Esophagus mucosa (tissue), 1 donor: Measurements from ENCODE around the gene MFF. TPM values are rescaled to one million over a fixed set of nuclear protein-coding genes. Genes with fewer than 3 reads are reported as not detected.
"Not testable (repeated sequence)": the region's sequence is repeated elsewhere in the genome, so short reads cannot be mapped to it uniquely, and the experiment has no call there.

Source experiments
- ATAC-seq: fragments of 200-7000 bp; cut with Tn5 transposase; one replicate; pipeline ENCODE4 v1.9.1; 2020
- total RNA-seq: library from RNA; stranded (reverse); gene quantifications from one replicate; pipeline ENCODE4 v1.2.4, GENCODE V29; 2023
- donor health status: DM: yes; HTN: yes; CAD: no.

Gene MFF
- total RNA-seq, 1 donor from 2014 or later = 45.7 TPM

DNA sequence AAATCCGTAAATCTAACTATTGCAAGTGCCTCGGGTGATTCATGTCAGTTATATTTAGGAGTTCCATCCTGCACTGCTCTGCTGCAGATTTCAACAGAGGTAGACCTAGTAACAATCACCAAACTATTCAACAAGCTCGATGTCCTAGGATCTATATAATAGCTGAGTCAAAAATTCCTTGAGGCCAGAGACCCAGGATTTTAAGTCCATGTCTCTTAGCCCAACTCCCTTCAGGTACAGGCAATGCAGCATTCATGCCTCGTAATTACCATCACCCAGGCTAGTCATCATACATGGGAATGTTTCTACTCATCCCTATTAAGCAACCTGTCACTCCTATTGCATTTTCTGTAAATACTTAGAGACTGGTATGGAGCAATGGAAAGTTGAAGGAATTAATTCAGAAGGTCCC, 53.3 kb downstream of the MFF start:
- ATAC-seq = peak; percentile 60

DNA sequence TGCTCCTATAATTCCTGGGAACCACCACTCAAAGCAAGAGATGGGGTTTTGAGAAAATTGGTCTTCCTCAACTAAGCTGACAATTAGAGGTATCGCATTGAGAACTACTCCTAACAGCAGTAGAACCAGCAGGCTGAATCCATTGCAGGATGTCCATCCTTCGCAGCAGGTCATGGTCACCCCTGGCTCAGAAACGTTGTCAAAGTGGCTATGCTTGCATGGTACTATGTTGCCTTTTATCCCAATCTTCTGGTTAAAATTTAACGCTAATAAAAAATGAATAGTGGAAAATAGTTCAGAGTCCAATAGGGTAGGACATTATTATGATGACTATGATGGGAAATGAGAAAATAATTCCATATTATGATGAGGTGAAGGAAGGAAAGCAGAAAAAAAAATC, 54.0 kb downstream of the MFF start, which contains the start of gene TM4SF20:
TSS of gene TM4SF20 (minus strand) at position 212 of the 400 bp plus-strand sequence. CDS start at position 174, 38 bp downstream.
- no peak for ATAC-seq

DNA sequence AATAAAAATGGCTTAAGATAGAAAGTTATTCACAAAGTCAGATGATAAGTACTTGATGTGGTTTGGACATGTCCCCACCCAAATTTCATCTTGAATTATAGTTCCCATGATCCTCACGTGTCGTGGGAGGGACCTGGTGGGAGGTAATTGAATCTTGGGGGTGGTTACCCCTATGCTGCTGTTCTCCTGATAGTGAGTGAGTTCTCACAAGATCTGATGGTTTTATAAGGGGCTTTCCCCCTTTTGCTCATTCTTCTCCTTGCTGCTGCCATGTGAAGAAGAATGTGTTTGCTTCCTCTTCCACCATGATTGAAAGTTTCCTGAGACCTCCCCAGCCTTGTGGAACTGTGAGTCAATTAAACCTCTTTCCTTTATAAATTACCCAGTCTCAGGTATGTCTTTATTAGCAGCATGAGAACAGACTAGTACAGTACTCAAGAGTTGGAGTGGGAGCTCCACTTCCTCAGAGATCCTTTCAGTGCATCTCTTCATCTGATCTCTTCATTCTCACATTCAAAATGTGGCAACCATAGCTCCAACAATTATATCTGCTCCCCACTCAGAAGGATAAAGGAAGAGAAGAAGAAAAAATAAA, 57.3 kb downstream of the MFF start:
- not testable (repeated sequence) for ATAC-seq

DNA sequence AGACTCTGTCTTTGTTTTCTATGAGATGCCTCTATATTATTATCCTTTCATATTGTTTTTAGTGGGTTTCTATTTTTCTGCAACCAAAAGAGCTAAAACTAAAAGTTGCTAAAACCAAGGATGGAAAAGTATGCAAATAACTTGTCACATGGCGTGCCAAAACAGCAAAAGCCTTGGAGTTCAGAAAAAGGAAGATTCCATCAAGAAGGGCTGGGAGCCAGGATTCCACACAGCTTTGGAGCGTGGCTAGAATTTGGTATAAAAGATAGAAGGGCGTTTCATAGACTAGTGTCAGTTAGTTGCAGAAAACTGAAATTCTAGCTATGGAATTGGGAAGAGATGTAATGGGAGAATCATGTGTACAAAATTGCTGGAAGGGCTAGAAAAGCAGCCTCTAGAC, 58.6 kb downstream of the MFF start:
- ATAC-seq = no peak

DNA sequence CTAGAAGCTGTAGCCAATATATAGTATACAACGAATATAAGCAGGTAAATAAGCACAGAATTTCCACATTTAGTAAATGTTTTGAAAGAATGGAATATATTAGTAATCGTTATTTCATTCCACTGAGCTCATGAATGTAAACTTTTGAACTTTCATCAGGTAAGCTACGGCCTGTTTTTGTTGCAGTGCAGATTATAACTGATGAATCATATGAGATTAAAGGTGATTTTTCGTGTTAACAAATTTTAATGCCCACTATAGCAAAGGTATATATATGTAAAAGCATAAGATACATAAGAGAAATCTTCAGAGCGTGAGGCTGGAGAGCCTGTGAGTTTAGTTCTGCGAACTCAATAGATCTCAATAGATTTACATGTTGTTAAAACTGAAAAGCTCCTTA, 61.6 kb downstream of the MFF start:
- ATAC-seq = peak; percentile 78

DNA sequence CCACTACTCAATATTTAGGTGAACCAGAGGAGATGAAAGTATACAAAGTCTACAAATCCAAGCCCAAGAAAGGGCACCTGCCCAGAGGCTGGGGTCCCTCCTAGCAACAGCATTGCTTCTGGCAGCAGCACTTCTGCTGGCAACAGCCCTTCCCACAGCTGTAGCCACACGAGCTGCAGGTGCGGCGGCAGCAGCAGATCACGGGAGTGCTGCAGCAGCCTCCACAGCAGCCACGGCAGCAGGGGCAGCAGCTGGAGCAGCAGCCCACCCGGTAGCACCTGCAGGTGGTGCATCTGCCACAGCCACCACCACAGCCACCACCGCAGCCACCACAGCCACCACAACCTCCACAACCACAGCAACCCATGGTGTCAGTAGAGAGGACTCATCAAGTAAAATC, 62.5 kb downstream of the MFF start, which contains the start of gene SCYGR1:
TSS of gene SCYGR1 (minus strand) at position 367 of the 400 bp plus-strand sequence. CDS start at position 367, 0 bp downstream.
- ATAC-seq = not testable (repeated sequence)

DNA sequence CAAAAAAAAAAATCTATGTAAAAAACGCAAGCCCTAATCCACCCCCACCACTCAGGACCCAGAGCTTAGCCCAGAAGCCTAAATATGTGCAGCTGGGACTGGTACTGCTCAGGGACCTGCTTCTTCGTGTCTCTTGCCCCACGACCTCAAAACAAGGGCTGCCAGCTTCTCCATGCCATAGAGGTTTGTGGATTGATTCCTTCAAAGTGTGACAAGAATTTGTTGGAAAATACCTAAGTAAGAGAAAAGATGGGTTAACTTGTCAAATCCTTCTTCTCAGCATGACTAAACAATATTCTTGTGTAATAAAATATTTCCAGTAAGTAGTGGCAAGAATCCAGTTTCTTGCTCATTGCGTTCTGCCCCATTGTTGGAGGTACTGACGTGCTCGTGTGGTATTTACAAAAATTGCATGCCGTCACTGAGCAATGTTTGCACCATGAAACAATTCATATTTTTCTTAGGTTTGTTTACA, 63.5 kb downstream of the MFF start:
- ATAC-seq = peak; percentile 85

DNA sequence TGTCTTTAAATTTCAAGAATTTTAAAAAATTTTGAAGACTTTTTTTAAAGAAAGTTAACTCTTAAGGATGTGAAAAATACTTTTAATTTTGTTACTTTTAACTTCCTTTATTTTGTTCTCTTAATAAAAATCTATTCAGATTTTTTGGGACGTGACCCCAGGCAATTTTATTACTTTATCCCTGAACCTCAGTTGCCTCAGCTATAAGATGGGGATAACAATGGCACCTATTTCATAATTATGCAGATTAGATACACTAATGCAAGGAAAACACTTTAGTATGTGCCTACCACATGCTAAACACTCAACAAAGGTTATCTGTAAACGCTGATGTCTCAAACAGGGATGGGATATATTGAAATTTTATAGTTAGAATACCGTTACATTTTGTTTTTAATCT, 64.2 kb downstream of the MFF start:
- ATAC-seq = no peak

DNA sequence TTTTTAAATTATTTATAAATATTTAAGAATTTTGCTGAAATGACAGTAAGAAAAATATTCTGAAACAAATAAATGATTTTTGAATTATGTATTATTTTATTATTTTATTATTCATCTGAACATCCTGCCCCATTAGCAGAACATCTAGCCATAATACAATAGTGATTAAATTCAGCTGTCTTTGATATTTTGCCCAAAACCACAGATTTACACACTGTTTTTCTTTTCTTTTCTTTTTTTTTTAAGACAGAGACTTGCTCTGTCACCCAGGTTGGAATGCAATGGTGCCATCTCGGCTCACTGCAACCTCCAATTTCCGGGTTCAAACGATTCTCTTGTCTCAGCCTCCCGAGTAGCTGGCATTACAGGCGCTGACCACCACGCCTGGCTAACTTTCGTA, 64.6 kb downstream of the MFF start:
- no peak for ATAC-seq

DNA sequence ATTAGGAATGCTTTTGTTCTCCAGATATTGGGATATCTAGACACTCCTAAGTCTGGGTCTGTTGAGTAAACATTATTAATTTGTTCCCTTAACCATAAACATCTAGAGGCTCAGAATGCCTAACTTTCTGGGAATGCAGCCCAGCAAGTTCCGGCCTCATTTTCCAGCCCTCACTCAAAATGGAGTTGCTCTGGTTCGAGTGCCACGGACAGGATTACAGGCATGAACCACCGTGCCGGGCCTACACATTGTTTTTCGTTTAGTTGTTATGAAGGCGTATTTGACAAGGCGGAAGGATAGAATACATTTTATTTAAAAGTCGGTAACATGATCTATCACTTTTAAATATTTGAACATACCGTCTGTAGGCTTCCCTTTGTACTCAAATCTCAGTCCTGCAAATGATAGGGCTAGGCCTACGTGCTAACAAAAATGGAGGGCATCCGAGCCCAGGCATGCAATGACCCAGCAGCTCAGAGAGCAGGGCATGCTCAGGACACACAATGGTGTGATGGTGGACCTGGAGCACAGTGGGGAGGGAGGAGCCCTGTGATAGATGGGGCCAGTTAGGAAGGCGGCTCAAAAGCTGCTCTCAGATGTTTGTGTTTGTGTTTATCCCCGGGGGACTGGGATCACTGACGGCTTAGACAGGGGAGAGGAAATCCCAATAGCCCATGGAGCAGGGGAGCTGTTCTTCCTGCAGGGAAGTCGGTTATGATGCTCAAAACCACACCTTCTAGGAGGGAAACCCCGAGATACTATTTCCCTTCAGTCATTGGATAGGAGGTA, 65.6 kb downstream of the MFF start:
- ATAC-seq = no peak

DNA sequence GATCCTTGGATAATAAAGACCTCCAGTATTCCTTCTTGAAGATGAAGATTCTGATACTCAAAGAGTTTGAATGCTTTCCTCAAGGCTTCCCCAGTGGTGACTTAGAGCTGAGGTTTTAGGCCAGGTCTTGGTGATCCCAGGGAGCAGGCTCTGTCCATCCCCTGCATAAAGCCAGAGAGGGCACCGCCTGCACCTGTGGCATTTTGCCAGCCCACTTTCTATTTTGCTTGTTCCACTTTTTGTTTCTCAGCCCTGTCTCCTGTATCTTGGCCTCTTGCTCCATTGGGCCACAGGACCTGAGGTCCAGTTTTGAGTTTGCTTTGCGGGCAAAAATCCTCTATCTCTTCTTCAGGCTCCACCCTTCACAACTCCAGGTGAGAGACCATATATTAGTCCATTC, 69.3 kb downstream of the MFF start:
- no peak for ATAC-seq

DNA sequence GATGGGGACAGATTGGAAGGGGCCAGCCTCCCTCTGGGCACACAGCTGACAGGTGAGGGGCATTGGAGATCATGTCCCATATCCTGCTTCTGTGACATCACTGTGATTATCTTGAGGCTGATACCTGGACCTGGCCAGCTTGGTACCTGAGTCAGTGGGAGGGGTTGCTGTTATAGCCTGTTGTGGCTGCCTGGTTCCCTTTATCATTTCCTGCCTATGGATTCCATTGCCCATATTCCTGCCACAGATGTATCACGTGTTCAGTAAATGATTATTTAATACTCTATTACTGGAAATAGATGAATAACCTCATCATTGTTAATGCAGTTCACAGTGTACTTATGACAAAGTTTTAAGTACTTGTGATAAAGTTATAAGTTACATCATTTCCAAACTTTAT, 70.5 kb downstream of the MFF start:
- peak; percentile 80 for ATAC-seq

DNA sequence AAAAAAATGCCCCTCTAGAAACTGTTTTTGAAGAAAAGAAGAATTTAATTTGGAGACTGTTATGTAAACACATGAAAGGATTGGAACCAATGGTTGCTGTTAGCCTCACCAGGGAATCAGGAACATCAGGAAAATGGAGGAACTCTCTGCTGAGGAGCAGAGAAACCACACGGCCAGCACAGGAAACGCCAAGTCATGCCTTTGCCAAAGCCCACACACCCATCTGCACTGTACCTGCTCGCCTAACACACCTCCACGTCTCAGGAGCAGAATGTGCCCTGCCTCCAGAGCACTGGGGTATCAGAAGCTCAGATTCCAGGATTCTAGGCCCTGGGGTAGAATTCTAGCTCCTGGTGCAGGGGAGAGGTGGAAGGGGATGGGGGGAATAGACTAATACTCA, 72.5 kb downstream of the MFF start:
- peak; percentile 72 for ATAC-seq

DNA sequence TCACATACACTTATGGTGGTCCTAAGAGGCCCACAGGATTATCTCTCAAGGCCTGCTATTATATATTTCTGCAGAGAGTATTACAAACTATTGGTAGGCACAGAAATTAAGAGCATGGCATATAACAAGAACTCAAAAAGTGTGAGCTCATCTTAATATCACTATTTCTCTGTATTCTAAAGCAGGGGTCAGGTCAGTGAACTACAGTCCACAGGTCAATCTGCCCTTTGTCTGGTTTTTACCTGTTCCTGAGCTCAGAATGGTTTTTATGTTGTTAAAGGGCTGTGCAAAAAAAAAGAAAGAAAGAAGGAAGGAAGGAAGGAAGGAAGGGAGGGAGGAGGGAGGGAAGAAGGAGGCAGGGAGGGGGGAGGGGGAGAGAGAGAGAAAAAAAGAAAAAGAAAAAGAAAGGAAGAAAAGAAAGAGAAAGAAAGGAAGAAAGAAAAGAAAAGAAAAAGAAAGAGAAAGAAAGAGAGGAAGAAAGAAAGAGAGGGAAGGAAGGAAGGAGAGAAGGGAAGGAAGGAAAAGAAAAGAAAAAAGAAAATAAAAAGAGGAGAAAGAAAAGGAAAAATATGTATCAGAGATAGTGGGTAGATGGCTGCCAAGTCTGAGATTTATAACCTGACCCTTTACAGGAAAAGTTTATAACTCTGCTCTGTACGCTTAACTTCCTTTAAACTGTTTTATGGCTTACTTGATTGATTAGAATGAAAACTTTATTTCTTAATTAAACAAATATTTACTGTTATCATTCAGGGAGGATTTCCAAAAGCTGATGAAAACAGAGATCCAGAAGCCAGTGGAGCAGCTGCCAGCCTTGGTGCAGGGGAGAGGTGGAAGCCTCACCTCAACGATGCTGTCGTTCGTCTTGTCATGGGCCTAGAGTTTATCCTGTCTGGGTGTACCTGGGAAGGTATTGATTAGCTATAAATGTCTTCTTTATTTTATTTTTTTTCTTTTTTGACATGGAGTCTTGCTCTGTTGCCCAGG, 73.9 kb downstream of the MFF start:
- no peak for ATAC-seq

DNA sequence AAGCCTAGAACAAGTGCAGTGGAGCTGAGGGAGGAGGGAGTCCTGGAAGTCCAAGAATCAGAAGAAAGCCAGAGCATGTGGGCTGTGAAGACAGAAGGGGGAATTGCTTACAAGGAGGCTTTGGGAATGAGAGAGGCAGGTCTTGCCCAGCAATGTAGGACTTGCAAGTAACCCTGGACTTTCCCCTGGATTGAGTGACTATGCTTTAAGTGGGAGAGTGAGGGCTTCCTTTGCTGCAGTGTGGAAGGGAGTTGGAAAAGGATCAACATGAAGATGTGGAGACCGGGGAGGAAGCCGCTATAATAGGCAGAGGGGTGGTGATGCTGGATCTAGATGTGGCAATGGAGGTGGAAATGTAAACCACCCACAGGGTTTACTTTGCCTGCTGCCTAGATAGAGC, 76.5 kb downstream of the MFF start:
- peak; percentile 35 for ATAC-seq

DNA sequence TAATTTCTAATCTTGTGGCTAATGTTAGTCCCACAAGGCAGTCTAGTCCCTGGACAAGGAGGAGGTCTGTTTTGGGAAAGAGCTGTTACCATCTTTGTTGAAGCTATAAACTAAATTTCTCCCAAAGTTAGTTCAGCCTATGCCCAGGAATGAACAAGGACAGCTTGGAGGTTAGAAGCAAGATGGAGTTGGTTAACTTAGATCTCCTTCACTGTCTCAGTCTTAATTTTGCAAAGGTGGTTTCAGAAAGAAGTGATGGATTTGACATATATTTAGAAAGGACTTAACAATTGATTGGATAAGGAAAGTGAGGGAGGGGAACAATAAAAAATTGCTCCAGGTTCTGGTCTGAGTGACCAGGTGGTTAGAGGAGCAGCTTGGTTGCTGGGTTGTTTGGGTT, 77.3 kb downstream of the MFF start:
- no peak for ATAC-seq

DNA sequence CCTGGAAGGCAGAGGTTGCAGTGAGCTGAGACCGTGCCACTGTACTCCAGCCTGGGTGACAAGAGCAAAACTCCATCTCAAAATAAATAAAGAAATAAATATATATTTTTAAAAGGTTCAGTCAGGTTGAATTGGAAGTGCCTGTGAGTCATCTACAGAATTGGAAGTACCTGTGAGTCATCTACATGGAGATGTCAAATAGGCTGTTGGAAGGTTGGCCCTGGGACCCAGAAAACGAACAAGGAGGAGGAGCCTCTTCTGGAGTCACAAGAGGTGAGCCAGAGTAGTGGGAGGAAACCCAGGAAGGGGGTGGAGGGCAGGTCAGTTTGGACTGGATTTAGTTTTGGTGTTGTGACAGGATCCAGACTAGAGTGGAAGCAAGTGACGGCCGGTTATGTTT, 77.9 kb downstream of the MFF start:
- peak; percentile 48 for ATAC-seq

DNA sequence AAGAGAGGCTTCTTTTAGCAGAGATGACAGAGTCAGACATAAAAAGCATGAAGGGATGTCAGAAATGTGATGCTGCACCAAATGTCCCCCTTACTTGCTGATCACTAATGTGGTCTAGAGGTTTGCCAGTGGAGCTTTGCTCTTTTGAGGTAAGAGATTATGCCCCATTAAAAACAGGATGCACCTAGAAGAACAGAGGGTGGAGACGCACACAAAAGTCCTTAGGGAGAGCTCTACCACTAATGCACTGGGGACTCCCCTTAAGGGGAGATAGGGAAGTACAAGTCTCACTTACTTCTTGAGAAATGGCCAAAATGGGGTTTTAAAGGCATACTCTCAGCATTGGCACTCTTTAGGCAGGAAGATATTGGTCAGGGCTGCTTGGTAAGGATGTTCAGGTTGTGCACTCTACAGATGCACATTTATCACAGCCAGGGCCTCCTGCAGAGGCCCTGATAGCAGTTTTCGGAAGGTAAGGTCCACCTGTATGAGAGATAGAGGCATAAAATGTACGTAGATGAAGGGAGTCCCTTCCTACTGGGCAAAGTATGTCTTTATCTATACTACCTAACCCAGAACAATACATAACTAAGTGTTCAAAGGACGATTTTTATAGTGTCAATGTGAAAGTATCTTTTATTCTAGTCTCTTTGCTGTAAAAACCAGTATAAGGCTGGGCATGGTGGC, 79.7 kb downstream of the MFF start:
- no peak for ATAC-seq

DNA sequence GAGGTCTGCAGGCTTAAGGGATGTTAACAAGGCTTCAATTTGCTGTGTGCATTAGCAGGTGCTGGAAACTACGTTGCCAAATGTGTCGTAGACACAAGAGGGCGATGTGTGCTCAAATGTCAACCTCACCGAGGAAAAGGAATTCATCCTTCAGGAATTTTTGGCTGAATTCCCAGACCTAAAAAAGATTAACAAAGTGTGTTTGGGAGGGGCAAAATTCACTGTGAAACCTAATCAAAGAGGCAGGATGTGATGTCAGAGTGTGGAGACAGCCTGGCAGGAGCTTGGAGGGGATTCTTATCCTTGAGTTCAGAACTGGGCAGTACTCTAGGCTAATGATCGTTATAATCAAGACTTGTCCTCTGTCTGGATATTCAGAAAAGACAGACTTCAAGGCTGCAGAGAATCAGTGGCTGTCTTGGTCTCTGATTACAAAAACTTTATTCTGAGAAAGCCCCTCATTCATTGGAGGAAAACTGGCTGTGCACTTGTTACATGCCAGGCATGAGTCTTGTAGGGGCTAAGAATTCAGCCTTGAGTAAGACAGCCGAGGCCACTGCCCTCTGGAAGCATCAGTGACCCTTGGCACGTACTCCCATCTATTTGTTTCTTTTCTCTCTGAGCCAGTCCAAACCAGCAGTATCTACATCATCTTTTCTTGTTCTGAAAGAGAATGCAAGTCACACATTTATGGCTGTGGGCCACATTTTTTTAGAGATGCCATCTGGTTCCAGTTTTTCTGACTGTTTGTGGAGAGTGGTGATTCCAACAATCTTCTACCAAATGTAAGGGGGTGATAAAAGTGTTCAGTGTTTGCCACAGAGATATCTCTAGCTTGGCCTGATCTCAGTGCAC, 81.4 kb downstream of the MFF start:
- ATAC-seq = peak; percentile 58
